Stimulated activated CD8-positive, alpha-beta memory T cell treated with anti-CD3 and anti-CD28 coated beads, Interleukin-7, amount 100 ng/mL, for 24 hours (primary cell): ENCODE results near the gene SLC16A3.
"Not testable (repeated sequence)": the region's sequence is repeated elsewhere in the genome, so short reads cannot be mapped to it uniquely, and the experiment has no call there.

Source experiments
- DNase-seq: peaks from one replicate; pipeline ENCODE4 v3.0.0-alpha.2; 2020; ENCODE audit warnings: low read depth

The SLC16A3 gene

DNA sequence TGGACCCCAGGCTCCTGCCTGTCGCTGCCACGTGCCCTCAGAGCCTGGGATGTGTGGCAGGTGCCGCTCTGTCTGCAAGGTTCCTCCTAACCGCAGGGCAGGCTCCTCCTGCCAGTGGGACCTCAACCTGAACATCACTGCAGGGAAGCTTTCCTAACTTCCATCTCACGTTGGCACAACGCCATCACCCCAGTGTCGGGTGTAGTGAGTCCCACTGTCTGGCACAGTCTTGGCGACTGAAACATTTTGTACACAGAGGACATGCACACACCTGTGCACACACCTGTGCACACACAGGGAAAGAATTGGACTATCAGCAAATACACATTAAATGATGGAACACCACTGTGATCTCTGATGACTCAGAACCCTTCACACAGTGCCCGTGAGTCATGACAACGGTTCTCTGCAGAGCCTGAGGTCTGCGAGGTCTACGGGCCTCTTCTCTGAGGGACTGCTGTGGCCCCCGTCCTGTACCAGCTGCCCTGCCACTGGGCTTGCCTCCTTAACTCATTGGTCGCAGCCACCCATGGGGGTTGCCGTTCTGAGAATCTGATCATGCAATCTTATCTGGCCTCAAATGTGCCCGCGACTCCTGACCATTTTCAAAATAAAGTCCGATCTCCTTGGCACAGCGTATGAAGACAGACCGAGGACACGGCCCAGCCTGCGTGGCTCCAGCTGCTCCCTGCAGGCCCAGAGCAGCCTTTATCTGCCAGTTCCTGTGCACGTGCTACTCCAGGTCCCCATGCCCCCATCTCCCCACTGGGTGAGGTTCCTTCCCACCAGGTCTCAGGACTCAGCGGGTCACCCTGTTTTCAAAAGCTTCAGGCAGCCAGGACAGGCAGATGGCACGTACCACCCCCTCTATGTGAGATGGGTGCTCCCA is 23.8 kb upstream of the SLC16A3 start:
- no peak for DNase-seq

DNA sequence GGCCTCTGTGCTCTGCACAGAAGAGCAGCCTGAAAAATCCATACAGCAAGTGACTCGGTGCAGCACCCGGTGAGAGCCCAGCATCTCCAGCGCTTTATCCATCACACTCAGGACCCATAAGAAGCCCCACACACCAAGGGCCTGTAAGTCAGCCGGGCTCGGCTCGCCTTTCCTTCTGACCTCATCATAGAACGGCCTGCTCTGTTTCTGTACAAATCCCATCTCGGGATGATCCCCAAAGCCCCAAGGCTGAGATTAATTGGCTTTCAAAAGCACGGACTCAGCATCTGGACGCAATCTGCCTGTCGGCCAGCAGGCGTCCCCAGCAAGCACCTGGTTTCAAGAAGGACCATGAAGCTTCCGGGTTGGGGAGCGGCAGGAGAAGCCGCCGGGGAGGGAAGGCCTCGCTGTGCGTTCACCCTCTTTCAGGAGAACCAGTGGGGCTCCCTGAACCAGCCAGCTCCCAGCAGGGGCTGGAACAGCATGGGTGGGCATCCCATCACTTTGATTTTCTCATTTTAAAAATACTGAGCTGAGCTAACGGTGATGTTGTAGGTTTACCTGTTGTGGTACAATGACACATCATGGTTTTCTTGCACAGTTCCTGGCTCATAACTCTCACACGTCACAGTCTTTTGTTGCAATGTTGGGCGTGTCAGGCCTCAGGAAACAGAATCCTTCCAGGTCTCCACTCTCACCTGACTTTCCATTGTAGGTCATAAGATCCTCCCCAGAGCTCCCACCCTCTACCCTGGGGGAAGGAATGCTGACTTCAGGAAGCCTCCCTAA is 22.9 kb upstream of the SLC16A3 start:
- DNase-seq = no peak

DNA sequence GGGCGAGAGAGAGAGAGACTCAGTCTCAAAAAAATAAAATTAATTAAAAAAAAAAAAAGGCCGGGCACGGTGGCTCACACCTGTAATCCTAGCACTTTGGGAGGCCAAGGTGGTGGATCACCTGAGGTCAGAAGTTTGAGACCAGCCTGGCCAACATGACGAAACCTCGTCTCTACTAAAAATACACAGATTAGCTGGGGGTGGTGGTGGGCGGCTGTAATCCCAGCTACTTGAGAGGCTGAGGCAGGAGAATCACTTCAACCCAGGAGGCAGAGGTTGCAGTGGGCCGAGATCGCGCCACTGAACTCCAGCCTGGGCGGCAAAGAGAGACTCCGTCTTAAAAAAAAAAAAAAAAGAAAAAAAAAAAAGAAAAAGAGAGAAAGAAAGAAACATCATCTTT is 18.2 kb upstream of the SLC16A3 start:
- DNase-seq = not testable (repeated sequence)

DNA sequence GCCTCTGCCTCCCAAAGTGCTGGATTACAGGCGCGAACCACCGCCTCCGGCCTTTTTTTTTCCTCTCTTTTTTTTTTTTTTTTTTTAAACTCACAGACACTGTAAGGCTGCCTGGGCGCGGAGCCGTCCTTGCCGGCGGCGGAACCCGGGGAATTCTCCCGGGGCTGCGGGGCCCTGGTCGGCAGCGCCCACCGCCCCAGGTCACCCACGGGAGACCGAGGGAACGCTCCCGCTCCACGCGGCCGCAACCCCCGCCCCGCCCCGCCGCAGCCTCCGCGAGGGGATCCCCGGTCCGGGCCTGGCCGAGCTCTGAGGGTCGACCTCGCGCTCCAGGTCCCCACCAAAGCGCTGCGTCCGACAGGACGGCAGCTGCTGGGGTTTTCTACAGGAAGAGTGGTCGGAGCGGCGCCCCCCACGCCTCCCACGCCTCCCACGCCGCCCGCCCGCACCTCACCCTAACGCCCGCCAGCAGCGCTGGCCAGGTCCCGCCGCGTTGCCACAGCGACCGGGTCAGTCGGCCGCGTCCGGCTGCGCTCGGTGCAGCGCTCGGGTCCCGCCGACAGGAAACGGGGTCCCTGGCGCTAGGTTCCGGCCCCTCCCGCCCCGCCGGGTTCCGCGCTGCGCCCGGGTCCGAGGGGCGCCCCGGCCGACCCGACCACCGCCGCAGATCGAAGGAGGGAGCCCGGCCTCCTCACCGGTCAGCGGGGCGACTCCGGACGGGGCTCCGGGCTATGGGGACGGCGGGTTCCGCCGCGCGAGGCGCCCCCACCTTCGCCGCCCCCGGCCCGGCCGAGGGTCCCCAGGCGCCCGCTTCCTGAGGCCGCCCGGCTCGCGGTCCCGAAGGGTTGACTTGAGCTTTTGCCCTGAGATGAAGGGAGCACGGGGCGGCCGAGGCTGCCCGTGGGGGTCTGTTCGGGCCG is 16.3 kb upstream of the SLC16A3 start, which contains the start of gene CCDC57:
CCDC57 (minus strand) TSS at position 512 of the 920 bp plus-strand sequence. CDS start 10,898 bp downstream, outside the sequence.
- peak; percentile 59 for DNase-seq

DNA sequence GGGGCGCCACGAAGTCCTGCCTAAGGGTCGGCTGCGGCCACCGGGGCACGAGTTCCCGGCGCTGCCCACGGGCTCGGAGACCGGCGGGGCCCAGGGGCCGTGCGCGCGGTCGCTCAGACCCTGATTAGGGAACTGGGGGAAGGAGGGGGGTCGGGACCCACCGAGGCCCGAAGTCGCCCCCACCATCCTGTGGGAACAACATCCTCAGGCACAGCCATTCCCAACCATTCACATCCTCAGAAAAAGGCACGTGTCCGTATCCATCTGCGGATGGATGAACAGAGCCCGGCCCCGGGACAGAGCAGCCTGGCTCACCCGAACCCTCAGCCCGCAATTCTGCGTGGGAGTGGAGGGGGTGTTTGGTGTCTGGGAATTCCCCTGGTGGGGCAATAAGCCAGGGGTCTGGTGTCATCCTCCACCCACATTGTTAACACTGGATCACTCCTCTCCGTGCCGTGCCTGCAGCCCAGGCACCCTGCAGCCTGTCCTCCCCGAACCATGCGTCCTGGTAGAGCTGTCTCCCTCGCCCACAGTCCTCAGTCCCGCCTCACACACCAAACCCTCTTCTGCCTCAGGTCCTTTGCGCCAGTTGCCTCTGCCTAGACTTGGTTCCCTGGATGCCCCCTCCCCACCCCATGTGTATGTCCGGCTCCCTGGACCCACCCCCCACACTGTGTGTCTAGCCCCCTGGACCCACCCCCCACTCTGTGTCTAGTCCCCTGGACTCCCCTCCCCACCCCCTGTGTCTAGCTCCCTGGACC is 15.4 kb upstream of the SLC16A3 start:
- DNase-seq = no peak

DNA sequence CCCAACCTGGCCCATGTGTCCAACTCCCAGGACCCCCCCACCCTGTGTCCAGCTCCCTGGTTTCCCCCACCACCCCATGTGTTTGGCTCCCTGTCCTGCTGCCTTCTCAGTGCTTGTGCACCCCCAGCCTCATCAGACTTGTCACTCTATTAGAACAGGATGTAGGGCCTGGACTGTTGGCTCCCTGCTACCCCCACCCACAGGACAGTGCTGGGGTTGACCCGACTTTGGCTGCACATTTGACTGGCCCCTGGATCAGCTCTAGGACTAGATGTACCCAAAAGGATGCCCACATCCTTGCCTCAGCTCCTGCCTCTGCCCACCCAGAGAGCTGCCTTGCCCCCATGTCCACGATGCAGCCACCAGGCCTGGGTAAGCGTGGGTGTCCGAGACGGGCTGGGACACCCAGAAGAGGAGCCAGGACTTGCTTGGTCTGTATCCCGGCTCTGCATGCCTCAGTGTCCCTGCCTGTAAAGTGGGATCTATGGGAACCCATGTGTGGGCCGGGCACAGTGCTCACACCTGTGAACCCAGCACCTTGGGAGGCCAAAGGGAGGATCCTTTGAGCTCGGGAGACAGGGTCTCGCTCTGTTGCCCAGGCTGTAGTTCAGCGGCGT is 14.7 kb upstream of the SLC16A3 start:
- DNase-seq = no peak

DNA sequence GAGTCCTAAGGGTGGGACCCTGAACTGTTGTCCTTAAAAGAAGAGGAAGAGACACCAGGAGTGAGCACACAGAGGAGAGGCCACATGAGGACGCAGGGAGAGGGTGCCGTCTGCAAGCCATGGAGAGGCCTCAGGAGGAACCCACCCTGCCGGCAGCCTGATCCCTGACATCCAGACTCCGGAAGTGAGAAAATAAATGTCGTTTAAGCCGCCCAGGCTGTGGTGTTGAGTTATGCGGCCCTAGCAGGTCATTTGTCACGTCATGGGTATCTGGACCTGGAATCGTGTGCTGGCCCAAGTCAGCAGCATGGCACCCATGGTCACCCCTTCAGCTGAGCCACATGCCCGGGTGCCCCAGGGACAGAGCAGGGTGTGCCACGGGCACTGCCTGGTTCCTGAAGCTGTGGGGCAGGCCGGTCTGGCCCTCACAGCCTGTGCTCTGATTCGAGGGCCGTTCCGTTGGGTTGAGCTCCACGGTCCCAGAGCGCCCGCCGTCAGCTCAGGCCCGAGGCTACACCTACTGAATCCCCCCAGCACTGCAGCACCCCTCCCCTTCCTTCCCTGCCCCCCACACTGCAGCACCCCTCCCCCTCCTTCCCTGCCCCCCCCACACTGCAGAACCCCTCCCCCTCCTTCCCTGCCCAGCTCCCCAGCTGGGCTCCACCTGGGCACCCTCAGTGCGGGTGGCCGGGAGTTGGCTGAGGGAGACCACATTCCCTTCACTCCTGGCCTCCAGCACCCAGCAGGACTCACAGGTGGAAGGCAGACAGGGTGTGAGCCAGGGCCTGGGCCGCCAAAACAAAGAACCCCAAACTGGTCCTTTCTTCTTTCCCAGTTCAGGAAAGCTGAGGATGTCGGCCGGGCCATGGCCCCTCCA is 13.5 kb upstream of the SLC16A3 start:
- DNase-seq = no peak

DNA sequence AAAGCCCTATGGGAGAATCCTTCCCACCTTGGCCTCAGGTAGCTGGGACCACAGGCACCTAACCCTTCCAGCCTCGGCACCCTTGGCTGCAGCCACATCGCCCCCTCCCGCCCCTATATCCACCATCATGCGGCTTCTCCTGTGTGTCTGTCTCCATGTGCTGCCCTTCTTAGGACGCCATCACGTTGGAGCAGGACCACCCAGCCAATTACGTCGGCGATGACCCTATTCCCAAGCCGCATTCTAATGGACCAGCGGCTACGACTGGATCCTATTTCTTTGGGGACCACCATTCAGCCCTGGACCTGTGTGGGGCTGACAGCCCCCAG is 12.9 kb upstream of the SLC16A3 start:
- no peak for DNase-seq

DNA sequence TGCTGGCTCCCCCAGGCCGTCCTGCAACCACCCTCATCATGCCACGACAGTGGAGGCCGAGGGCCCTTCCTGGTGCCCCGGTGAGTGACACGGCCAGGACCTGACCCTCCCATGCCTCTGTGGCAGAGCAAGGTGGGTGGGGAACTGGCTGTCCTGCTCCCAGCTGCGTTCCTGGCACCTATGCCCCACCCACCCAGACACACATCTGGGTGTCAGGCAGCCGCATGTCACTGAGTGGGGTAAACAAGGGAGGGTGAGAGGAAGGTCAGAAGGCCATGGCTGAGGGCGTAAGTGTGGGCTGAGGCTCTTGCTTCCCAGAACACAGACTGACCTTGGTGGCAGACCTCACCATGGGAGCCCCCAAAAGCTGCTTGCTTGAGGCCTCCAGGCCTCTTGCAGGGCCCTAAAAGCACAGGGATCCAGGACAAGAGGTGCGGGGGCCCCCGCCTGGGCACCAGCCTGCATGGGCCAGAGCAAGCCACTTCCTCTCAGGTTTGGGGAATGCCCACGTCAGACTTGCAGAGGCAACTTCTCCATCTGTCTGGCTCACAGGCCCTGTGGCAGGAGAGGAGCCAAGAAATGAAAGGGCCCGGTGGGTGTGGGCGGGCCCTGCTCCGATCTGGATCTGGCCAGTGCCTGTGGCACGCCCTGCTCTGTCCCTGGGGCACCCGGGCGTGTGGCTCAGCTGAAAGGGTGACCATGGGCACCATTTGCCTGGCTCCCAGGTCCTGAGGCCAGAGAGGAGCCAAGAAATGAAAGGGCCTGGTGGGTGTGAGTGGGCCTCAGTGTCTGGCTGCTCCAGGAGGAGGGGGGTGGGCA is 12.3 kb upstream of the SLC16A3 start:
- no peak for DNase-seq

DNA sequence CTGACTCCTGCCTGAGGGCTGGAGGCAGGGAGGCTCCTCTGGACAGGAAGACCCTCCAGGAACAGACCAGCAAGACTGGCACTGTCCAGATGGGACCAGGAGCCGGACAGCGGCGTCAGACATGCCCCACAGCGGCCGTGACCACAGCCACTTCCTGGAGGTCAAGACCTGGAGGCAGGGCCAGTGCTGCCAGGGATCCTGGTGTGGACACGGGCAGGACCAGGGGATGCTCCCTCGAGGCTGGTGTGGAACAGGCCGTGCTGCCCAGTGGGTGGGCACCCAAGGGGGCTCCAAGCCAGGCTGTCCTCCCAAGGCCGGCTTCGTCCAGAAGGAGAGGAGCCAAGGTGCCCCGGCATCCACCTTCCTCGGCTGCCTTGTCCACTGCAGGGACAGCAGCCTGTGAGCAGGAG is 11.7 kb upstream of the SLC16A3 start:
- DNase-seq = no peak

DNA sequence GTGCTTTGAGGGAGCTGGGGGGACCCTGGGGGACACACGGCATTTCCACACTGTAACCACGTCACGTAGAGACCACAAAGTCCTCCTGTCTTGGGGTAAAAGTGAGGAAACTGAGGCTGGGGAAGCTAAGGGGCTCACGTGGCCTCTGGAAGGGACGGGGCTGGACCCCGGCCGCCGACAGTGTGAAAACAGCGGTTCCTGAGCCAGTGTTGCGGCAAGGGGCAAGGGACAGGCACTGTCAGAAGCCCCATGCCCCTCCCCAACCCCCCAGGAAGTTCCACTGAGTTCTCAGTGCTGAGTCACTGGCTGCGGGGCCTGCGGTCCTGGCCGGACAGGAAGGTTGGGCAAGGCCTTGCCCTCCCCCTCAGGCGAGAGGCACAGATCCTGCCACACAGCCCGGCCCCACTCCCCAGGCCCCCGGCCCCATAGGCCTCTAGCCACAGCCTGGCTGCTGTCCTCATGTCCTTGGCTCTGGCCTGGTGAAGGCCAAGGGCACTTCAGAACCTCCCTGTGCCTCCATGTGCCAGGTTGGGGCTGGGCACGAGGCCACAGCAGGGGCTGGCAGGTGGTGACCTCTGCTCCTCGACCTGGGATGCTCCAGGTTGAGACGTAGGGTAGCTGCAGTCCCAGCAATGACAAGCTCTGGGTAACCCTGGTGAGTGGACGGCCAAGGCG is 11.2 kb upstream of the SLC16A3 start:
- no peak for DNase-seq

DNA sequence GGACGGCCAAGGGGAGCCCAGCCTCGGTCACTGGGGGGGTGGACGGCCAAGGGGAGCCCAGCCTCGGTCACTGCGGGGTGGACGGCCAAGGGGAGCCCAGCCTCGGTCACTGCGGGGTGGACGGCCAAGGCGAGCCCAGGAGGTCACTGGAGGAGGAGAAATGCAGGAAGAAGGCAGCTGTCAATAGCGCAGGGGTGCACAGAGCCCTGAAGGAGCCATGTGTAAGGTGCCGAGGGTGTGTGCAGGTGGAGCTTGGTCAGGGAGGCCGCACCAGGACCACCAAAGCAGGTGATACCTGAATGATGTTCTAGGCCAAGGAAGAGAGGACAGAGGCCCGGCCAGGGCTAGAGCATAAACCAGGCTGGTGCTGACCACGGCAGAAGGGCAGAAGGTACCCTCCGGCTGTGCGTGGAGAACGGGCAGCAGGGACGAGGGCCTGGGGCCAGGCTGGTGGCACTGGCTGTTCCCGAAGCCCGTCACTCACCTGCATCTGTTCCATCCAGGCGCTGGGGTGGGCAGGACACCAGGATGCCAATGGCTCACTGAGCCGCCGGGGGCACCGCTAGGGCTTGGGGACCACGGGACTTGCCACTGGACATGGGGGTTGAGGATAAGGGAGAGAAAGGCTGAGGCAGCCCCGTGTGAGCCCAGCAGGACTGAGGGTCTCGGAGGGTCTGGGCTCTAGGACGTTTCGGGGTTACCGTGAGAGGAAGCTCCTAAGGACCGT is 10.3 kb upstream of the SLC16A3 start:
- no peak for DNase-seq

DNA sequence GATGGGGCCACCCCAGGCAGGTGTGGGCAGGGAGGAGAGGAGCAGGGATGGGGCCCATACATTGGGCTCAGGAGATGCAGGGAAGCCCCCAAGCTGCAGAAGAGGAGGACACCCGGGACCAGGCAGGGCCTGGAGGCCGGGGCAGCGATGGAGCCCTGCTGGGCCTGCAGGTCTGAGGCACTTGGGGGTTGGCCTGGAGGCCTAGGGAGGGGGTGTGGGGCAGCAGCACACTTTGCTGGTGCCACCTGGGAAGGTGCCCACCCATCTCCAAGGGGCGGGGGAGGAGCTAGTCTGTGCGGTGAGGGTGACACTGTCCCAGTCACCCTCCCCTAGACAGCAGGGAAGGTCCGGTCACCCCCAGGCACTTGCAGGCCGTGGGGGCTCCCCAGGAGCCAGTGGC is 9.8 kb upstream of the SLC16A3 start:
- no peak for DNase-seq

DNA sequence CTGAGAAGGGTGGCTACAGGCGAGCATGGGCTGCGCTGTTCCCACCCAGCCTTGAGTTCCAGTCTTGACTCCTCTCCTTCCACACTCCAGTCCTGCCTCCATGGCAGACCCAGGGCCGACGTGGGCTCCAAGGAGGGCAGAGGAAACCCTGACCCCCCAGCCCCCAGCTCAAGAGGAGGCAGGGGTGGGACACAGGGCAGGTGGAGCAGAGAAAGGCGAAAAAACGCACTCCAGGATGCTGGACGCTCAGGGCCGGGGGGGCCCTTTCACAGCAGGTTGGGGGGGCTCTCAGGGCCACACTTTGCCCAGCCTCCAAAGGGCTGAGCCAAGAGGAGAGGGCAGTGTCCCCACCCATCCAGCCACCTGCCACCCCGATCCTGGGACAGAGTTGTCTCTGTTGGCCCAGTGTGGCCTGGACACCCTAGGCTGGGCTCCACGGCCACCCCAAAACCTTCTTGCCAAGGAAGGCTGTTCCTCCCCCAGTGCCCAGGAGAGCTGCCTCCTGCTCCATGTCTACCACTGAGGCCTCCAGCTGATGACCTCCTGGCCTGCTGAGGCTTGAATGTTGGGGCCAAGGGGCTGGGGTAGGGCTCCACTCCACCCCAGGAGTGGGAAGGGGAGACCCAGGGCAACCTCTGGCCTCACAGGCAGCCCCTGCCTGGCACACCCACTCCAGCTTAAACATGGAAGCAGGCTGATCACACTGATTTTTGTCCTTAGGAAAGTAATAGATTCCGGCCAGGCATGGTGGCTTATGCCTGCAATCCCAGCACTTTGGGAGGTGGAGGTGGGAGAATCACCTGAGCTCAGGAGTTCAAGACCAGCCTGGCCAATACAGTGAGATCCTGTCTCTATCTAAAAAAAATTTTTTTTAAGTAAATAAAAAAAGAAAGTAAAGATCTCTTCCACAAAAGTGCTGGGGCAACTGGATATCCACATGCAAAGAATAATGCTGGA is 8.8 kb upstream of the SLC16A3 start:
- no peak for DNase-seq

DNA sequence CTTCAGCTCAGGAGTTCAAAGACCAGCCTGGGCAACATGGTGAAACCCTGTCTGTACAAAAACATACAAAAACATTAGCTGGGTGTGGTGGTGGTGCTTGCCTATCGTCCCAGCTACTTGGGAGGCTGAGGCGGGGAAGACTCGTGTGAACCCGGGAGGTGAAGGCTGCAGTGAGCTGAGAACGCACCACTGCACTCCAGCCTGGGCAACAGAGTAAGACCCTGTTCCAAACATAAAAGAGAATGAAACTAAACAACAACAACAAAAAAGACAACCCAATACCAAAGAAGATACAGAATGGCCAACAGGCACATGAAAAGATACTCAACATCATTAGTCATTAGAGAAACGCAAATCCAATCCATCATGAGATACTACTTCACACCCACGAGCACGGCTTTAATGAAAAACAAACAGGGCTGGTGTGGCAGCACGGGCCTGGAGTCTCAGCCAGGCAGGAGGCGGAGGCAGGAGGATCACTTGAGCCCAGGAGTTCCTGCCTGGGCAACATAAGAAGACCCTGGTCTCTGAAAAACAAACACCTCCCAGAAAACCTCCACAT is 7.4 kb upstream of the SLC16A3 start:
- no peak for DNase-seq

DNA sequence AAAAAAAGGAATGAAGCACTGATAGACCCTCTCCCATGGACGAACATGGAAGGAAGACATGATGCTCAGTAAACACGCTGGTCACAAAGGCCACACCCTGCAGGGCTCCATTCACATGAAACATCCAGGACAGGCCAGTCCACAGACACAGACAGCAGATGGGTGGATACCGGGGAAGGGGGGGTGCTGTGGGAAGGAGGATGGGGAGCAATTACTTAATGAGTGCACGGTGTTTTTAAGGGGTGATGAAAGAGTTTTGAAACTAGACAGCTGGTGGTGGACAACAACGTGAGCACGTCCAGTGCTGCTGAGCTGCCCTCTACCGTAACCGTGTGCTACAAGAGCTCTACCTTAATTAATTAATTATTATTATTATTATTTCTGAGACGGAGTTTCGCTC is 6.0 kb upstream of the SLC16A3 start:
- no peak for DNase-seq
